NOMO-1 (cell line): Measurements from ENCODE around the gene CACNA1A.
"Not testable (repeated sequence)": the region's sequence is repeated elsewhere in the genome, so short reads cannot be mapped to it uniquely, and the experiment has no call there.

Source experiments
- DNase-seq, 2 experiments: peaks; one replicate each; lab custom pipeline; 2025; ENCODE audit not compliant: unreplicated experiment in 2 of 2; lab: John Stamatoyannopoulos, UW

The CACNA1A gene

DNA sequence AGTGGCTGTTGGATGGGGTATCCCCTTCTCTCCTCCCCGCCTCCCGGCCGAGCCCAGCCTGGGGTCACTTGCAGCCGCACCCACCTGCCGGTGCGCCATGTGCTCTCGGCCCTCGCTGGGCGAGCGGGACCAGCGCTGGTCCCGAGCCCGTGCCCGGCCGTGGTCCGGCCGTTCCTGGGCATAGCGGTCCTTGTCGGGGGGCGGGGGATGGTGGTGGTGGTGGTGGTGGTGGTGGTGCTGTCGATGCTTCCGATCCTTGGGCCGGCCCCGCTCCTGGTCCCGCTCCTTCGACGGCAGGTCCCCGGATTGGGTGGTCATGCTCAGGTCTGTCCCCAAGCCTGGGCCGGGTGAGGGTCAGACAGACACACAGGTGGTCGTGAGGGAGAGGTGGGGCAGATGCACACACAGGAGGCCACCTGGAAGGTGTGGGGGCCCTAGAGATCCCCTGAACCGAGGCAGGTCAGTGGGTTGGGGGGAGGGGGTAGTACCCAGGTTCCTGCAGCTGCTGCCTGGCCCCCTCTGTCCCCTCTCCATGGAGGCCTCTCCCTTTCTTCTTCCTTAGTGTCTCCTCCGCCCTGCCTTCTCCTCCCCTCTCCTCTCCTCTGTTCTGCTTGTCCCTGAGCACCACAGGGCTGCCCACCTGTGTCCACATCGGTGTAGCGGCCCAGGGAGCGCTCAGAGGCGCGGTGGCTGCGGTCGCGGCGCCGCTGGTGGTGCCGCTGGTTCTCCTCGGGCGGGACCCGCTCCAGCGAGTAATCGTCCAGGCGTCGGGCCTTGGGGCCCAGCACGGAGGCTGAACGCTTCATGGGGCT, 297.4 kb downstream of the CACNA1A start:
- no peak for DNase-seq

GRCh38 chr19:13207846-13208671, 298.2 kb downstream of the CACNA1A start:
- DNase-seq, result peak; percentile 87 to 97

DNA sequence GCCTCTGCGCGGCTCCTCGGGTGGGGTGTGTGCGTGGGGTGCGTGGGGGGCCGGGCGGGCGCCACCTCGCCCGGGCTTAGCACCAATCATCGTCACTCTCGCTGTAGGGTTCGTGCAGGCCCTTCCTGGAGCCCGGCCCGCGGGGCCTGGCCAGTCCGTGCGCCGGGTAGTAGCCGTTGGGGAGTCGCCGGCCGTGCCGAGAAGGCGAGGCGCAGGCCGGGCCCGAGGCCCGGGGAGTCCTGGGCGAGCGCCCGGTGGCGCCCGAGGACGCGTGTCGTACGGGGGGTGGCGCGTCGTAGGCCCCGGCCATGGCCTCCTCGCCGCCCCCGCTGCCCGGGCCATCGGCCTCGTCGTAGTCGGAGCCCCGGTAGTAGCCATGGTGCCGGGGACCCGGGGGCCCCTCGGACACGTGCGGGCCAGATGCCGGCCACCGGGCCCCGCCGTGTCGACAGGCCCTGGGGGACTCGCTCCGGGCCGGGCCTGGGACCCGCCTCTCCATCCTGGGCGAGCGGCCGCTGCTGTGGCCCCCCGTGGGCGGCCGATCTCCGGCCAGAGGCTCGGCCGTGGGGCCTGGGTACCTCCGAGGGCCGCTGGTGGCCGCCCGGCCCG, 298.9 kb downstream of the CACNA1A start:
- DNase-seq, result no peak

GRCh38 chr19:13206587-13206986, 299.7 kb downstream of the CACNA1A start:
- DNase-seq, result no peak

- not testable (repeated sequence) for DNase-seq
These were observed 304.2 kb downstream of the CACNA1A start for GRCh38 chr19:13202112-13202511.

GRCh38 chr19:13198634-13199033, 307.6 kb downstream of the CACNA1A start:
- no peak for DNase-seq

DNA sequence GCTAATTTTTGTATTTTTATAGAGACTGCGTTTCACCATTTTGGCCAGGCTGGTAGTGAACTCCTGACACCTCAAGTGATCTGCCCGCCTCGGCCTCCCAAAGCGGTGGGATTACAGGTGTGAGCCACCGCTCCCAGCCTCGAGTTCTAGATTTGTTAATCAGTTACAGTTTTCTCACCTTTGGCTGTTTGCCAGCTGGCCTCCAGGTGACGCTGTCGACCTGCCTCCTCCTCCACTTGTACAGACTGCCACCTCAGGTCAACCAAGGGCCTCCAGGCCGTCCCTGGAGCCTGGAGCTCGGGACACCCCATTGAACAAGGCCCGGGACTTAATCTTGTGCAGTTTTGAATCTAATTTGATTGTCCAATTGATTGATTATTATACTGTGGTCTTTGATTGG, 310.6 kb downstream of the CACNA1A start:
- peak; percentile 9 to 49 for DNase-seq

DNA sequence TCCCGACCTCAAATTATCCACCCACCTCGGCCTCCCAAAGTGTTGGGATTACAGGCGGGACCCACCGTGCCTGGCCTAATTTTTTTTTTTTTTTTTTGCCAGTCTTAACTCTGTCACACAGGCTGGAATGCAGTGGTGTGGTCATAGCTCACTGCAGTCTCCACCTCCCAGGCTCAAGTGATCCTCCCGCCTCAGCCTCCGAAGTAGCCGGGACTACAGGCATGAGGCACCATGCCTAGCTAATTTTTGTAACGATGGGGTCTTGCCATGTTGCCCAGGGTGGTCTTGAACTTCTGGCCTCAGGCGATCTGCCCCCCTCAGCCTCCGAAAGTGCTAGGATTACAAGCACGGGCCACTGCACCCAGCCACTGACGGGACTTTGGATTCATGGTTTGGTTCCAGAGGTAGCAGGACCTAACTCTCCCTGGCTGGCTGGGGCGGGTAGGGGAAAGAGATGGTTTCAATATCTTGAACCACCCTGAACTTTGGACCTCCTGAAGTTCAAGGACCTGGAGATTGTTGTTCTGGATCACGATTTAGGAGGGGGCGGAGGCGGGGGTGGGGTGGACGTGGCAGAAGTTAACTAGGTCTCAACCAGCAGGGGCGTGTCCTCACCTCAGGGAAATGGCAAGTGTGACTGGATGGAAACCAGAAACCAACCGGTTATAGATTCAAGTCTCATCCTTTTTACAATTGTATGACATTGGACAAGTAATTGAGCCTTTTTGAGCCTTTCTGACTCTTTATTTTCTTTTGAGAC, 315.3 kb downstream of the CACNA1A start:
- no peak for DNase-seq

- no peak for DNase-seq
These were observed 316.7 kb downstream of the CACNA1A start for GRCh38 chr19:13189600-13189999.

DNA sequence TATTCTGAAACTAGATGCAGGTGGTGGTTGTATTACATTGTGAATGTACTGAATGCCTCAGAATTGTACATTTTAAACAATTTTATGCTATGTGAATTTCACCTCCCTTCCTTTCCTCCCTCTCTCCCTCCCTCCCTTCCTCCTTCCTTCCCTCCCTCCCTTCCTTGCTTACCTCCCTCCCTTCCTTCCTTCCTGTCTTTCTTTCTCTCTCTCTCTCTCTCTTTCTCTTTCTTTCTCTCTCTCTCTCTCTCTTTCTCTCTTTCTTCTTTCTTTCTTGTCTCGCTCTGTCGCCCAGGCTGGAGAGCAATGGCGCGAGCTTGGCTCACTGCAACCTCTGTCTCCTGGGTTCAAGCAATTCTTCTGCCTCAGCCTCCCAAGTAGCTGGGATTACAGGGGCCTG, 318.9 kb downstream of the CACNA1A start:
- DNase-seq, result no peak

DNA sequence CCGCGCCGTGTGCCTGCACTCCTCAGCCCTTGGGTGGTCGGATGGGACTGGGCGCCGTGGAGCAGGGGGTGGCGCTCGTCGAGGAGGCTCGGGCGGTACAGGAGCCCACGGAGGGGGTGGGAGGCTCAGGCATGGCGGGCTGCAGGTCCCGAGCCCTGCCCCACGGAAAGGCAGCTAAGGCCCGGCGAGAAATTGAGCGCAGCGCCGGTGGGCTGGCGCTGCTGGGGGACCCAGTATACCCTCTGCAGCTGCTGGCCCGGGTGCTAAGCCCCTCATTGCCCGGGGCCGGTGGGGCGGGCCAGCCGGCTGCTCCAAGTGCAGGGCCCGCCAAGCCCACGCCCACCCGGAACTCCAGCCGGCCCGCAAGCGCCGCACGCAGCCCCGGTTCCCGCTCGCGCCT, 319.6 kb downstream of the CACNA1A start:
- DNase-seq, result not testable (repeated sequence)

- not testable (repeated sequence) for DNase-seq
These were observed 320.3 kb downstream of the CACNA1A start for GRCh38 chr19:13185763-13186657.

DNA sequence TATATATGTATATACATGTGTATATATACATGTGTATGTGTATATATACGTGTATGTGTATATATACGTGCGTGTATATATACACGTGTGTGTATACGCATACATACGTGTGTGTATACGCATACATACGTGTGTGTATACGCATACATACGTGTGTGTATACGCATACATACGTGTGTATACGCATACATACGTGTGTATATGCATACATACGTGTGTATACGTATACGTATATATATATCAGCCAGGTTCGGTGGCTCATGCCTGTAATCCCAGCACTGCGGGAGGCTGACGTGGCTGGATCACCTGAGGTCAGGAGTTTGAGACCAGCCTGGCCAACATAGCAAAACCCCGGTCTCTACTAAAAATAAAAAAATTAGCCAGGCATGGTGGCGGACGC, 321.4 kb downstream of the CACNA1A start:
- DNase-seq, result not testable (repeated sequence)

GRCh38 chr19:13181747-13182388, 324.4 kb downstream of the CACNA1A start:
- DNase-seq, result no peak

DNA sequence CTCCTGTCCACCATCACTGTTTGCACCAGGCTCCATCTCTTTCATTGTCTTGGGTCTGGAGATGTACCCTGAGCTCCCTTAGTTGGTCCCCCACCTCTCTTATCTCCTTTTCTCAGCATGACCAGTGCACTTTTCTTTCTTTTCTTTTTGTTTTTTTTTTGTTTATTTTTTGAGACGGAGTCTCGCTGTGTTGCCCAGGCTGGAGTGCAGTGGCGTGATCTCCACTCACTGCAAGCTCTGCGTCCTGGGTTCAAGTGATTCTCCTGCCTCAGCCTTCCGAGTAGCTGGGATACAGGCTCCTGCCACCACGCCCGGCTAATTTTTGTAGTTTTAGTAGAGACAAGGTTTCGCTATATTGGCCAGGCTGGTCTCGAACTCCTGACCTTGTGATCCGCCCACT, 328.0 kb downstream of the CACNA1A start:
- DNase-seq, result not testable (repeated sequence)

GRCh38 chr19:13177584-13177983, 328.7 kb downstream of the CACNA1A start:
- not testable (repeated sequence) for DNase-seq

- no peak for DNase-seq
These were observed 329.9 kb downstream of the CACNA1A start for GRCh38 chr19:13176345-13176744.

DNA sequence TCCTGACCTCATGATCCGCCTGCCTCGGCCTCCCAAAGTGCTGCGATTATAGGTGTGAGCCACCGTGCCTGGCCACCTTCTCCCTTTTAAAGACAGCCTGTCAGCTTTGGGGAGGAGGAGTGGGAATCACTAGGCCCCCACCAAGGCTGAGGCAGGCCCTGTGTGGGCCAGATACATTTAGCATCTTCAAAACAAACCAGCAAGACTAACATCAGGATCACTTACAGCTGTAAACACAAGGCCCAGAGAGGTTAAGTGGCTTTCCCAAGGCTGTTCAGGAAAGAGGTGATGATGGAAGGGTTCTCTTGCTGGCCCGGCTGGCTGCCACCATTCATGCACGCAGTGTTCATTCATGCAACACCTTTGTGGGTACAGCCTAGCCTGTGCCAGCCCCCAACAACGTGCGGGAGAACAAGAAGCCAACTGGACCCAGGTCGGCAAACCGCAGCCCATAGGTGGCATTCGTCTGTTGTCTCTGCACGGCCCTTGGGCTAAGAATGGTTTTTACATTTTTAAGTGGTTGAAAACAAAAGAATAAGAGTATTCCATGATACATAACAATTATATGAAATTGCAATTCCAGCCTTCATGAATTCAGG, 333.0 kb downstream of the CACNA1A start:
- no peak for DNase-seq
